ENCODE data around the gene DENND4A.
"Not testable (repeated sequence)": the region's sequence is repeated elsewhere in the genome, so short reads cannot be mapped to it uniquely, and the experiment has no call there.

The DENND4A gene

GRCh38 chr15:65816441-65816840 is 24.3 kb upstream of the DENND4A start:
- Histone ChIP-seq H4K20me1 (ENCODE audit: insufficient read depth, low read length) (no peaks in the 10 kb centered on the region), H3K27me3 (ENCODE audit: insufficient read depth, low read length, poor library complexity) (no peaks in the 10 kb centered on the region), H3K9me3 (ENCODE audit: insufficient read depth, low read length, severe bottlenecking) (peaks cover 2% of the 10 kb centered on the region), H3K9ac (ENCODE audit: low read depth, low read length) (no peak overlapping the region), H3K27ac (ENCODE audit: low read length) (no peak overlapping the region), H3K4me1 (ENCODE audit: insufficient read depth, low read length) (no peaks in the 10 kb centered on the region), H3K79me2 (ENCODE audit: insufficient read depth, low read length) (no peaks in the 10 kb centered on the region), H3K4me3 (ENCODE audit: low read depth in 1 of 2, low read length in 2 of 2) (no peak overlapping the region), H3K4me2 (ENCODE audit: insufficient read depth, low read length) (no peak overlapping the region), H3K36me3 (ENCODE audit: insufficient read depth, low read length) (no peaks in the 10 kb centered on the region), H2AFZ (ENCODE audit: low read depth, low read length) (no peak overlapping the region)
- no peak for ATAC-seq (ENCODE audit: insufficient read depth, low read depth)
- TF ChIP-seq EZH2 (IDR thresholded peaks at IDR 0.05; ENCODE audit: borderline replicate concordance, low read depth, low read length, severe bottlenecking), result no peak
- TF ChIP-seq, protein P1, sequence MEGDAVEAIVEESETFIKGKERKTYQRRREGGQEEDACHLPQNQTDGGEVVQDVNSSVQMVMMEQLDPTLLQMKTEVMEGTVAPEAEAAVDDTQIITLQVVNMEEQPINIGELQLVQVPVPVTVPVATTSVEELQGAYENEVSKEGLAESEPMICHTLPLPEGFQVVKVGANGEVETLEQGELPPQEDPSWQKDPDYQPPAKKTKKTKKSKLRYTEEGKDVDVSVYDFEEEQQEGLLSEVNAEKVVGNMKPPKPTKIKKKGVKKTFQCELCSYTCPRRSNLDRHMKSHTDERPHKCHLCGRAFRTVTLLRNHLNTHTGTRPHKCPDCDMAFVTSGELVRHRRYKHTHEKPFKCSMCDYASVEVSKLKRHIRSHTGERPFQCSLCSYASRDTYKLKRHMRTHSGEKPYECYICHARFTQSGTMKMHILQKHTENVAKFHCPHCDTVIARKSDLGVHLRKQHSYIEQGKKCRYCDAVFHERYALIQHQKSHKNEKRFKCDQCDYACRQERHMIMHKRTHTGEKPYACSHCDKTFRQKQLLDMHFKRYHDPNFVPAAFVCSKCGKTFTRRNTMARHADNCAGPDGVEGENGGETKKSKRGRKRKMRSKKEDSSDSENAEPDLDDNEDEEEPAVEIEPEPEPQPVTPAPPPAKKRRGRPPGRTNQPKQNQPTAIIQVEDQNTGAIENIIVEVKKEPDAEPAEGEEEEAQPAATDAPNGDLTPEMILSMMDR (IDR thresholded peaks at IDR 0.05; ENCODE audit: borderline replicate concordance, extremely low read depth, low read length, poor library complexity, severe bottlenecking), result no peak
- DNase-seq, result no peak

DNA sequence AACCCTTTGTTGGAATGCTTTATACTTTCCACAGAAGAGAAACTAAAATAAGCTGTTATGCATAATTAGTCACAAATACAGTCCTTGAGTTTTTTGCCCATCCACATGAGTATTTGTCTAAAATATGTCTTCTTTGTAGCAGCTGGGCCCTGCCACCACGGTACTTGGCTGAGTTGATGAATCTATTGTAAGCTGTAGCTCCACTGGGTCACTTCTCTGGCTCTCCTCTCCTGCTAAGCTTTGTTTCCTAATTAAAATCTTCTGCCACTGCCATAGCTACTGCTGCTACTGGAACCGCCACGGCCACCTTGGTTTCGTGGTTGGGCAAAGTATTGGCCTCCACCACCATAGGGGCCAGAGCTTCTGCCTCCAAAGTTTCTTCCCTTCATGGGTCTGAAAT is 23.9 kb upstream of the DENND4A start:
- not testable (repeated sequence) for H4K20me1 ChIP-seq (ENCODE audit: insufficient read depth, low read length); H3K9ac ChIP-seq (ENCODE audit: low read depth, low read length); DNase-seq; ATAC-seq (ENCODE audit: insufficient read depth, low read depth); H3K4me3 ChIP-seq (ENCODE audit: low read depth in 1 of 2, low read length in 2 of 2); H3K4me1 ChIP-seq (ENCODE audit: insufficient read depth, low read length); H2AFZ ChIP-seq (ENCODE audit: low read depth, low read length); H3K79me2 ChIP-seq (ENCODE audit: insufficient read depth, low read length); H3K27me3 ChIP-seq (ENCODE audit: insufficient read depth, low read length, poor library complexity); H3K9me3 ChIP-seq (ENCODE audit: insufficient read depth, low read length, severe bottlenecking); H3K27ac ChIP-seq (ENCODE audit: low read length); H3K36me3 ChIP-seq (ENCODE audit: insufficient read depth, low read length); H3K4me2 ChIP-seq (ENCODE audit: insufficient read depth, low read length)

DNA sequence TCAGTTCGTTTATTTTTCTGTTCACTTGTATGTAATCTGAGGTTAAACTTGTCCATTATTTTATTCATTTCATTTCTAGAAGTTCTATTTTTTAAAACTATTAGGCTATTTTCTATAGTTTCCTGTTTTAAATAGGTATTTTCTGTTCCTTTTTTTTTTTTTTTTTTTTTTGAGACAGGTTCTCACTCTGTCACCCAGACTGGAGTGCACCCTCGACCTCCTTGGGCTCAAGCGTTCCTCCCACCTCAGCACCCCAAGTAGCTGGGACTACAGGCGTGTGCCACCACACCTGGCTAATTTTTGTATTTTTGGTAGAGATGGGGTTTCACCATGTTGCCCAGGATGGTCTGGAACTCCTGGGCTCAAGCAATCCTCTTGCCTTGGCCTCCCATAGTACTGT is 22.2 kb upstream of the DENND4A start:
- H3K27ac ChIP-seq (ENCODE audit: low read length); H2AFZ ChIP-seq (ENCODE audit: low read depth, low read length); H3K36me3 ChIP-seq (ENCODE audit: insufficient read depth, low read length); DNase-seq; H3K9ac ChIP-seq (ENCODE audit: low read depth, low read length); H3K4me2 ChIP-seq (ENCODE audit: insufficient read depth, low read length); H3K79me2 ChIP-seq (ENCODE audit: insufficient read depth, low read length); H4K20me1 ChIP-seq (ENCODE audit: insufficient read depth, low read length); H3K4me3 ChIP-seq (ENCODE audit: low read depth in 1 of 2, low read length in 2 of 2); ATAC-seq (ENCODE audit: insufficient read depth, low read depth); H3K4me1 ChIP-seq (ENCODE audit: insufficient read depth, low read length); H3K9me3 ChIP-seq (ENCODE audit: insufficient read depth, low read length, severe bottlenecking); H3K27me3 ChIP-seq (ENCODE audit: insufficient read depth, low read length, poor library complexity): not testable (repeated sequence)

DNA sequence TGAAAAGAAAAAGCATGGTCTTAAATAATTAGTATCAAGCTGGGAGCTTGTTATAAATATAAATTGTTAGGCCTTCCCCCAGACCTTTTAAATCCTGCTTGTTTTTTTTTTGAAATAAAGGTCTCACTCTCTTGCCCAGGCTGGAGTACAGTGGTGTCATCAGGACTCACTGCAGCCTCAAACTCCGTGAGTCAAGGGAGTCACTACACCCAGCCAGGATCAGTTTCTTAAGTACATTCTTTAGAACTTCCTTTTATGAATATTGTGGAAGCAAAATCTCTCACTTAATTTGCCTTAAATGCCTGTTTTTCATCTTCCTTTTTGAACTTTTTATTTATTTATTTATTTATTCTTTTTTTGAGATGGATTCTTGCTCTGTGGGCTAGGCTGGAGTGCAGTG is 20.8 kb upstream of the DENND4A start:
- Histone ChIP-seq H3K79me2 (ENCODE audit: insufficient read depth, low read length) (no peaks in the 10 kb centered on the region), H3K4me1 (ENCODE audit: insufficient read depth, low read length) (peaks cover under 1% of the 10 kb centered on the region), H3K4me2 (ENCODE audit: insufficient read depth, low read length) (no peak overlapping the region), H3K4me3 (ENCODE audit: low read depth in 1 of 2, low read length in 2 of 2) (no peak overlapping the region), H3K36me3 (ENCODE audit: insufficient read depth, low read length) (no peaks in the 10 kb centered on the region), H2AFZ (ENCODE audit: low read depth, low read length) (no peak overlapping the region), H3K9me3 (ENCODE audit: insufficient read depth, low read length, severe bottlenecking) (peaks cover 2% of the 10 kb centered on the region), H3K27ac (ENCODE audit: low read length) (no peak overlapping the region), H3K9ac (ENCODE audit: low read depth, low read length) (no peak overlapping the region), H3K27me3 (ENCODE audit: insufficient read depth, low read length, poor library complexity) (no peaks in the 10 kb centered on the region), H4K20me1 (ENCODE audit: insufficient read depth, low read length) (no peaks in the 10 kb centered on the region)
- TF ChIP-seq EZH2 (IDR thresholded peaks at IDR 0.05; ENCODE audit: borderline replicate concordance, low read depth, low read length, severe bottlenecking), result no peak
- TF ChIP-seq, protein P1 (IDR thresholded peaks at IDR 0.05; ENCODE audit: borderline replicate concordance, extremely low read depth, low read length, poor library complexity, severe bottlenecking), result no peak
- DNase-seq (no peak), ATAC-seq (ENCODE audit: insufficient read depth, low read depth) (no peak)
